Stimulated activated CD4-positive, alpha-beta T cell treated with anti-CD3 and anti-CD28 coated beads, Interleukin-4, amount 100 ng/mL, for 1 hour (primary cell): ENCODE data around the gene FGF6.
"Not testable (repeated sequence)": the region's sequence is repeated elsewhere in the genome, so short reads cannot be mapped to it uniquely, and the experiment has no call there.

Experiments used
- DNase-seq: peaks from one replicate; pipeline ENCODE4 v3.0.0-alpha.2; 2020

Gene FGF6

GRCh38 chr12:4417455-4417854, 28.2 kb downstream of the FGF6 start:
- DNase-seq: no peak

- no peak for DNase-seq
These were observed 29.3 kb downstream of the FGF6 start for GRCh38 chr12:4416276-4416675.

- DNase-seq: no peak
These were observed 33.1 kb downstream of the FGF6 start for GRCh38 chr12:4412465-4412864.

- DNase-seq: no peak
These were observed 33.6 kb downstream of the FGF6 start for GRCh38 chr12:4412056-4412455.

- no peak for DNase-seq
These were observed 38.5 kb downstream of the FGF6 start for GRCh38 chr12:4407136-4407535.

- not testable (repeated sequence) for DNase-seq
These were observed 40.6 kb downstream of the FGF6 start for GRCh38 chr12:4404877-4405637.

GRCh38 chr12:4402996-4403395, 42.6 kb downstream of the FGF6 start:
- no peak for DNase-seq

GRCh38 chr12:4401117-4401516, 44.5 kb downstream of the FGF6 start:
- DNase-seq: no peak

GRCh38 chr12:4395818-4396217, 49.8 kb downstream of the FGF6 start:
- DNase-seq: no peak

GRCh38 chr12:4393211-4393610, 52.4 kb downstream of the FGF6 start:
- DNase-seq: no peak

- DNase-seq: no peak
These were observed 53.3 kb downstream of the FGF6 start for GRCh38 chr12:4392223-4392742.

- DNase-seq: no peak
These were observed 57.0 kb downstream of the FGF6 start for GRCh38 chr12:4388662-4389061.

- DNase-seq: no peak
These were observed 57.6 kb downstream of the FGF6 start for GRCh38 chr12:4388032-4388431.

- no peak for DNase-seq
These were observed 58.0 kb downstream of the FGF6 start for GRCh38 chr12:4387607-4388006.

GRCh38 chr12:4386801-4387200, 58.8 kb downstream of the FGF6 start:
- DNase-seq: no peak
